GM13977 (cell line): ENCODE data around the gene CRYGA.

Experiments
- DNase-seq: peaks from one replicate; pipeline ENCODE4 v3.0.0; 2012; ENCODE audit warnings: low spot score
- CTCF ChIP-seq: IDR thresholded peaks from 2 replicates; pipeline ENCODE4 v1.5.1; 2012; ENCODE audit warnings: mild to moderate bottlenecking, control low read depth; ENCODE audit not compliant: insufficient read depth; ENCODE audit errors: extremely low read depth, missing control alignments
- in situ Hi-C: fragments of 300-500 bp; cut with MboI; formaldehyde crosslinking; loops from one replicate; pipeline ENCODE4 v1.12.0; 2022; ENCODE audit warnings: low sequenced_read_pairs, low pct_unique_long_range_greater_than_20kb, mixed read lengths, inconsistent platforms; ENCODE audit not compliant: unreplicated experiment

The CRYGA gene

GRCh38 chr2:208192611-208193236, 29.3 kb upstream of the CRYGA start:
- in situ Hi-C loops: no loop called here
- no peak for DNase-seq
- no peak for TF ChIP-seq CTCF

GRCh38 chr2:208189810-208190503, 26.6 kb upstream of the CRYGA start, which contains the start of gene C2orf80:
TSS of gene C2orf80 (minus strand) at chr2:208190030. CDS start at chr2:208186986, 3,044 bp downstream.
- DNase-seq: no peak
- in situ Hi-C loops: no loop called here
- TF ChIP-seq CTCF: no peak

GRCh38 chr2:208189069-208189809, 25.9 kb upstream of the CRYGA start:
- no peak for DNase-seq
- no peak for TF ChIP-seq CTCF
- in situ Hi-C loops: no loop called here

GRCh38 chr2:208186893-208187292, 23.5 kb upstream of the CRYGA start:
- in situ Hi-C loops: no loop called here
- DNase-seq: no peak

GRCh38 chr2:208186465-208186864, 23.1 kb upstream of the CRYGA start:
- in situ Hi-C loops: no loop called here

More at GRCh38 chr2:208186893-208187292, 23.5 kb upstream of the CRYGA start:
- TF ChIP-seq CTCF: no peak

More at GRCh38 chr2:208186465-208186864, 23.1 kb upstream of the CRYGA start:
- no peak for DNase-seq
- TF ChIP-seq CTCF: no peak
